B cell (primary cell): ENCODE data around the gene TSSK6.

Experiments used
- CTCF ChIP-seq: fragments of 200-600 bp; IDR thresholded peaks from one replicate; pipeline ENCODE4 v1.8.0; 2022; ENCODE audit warnings: antibody characterized with exemption, mild to moderate bottlenecking
- EZH2 ChIP-seq: IDR thresholded peaks from 2 replicates; pipeline ENCODE4 v1.6.1; 2012; ENCODE audit warnings: borderline replicate concordance, low read depth, mild to moderate bottlenecking, moderate library complexity, low read length; ENCODE audit not compliant: insufficient read depth, poor library complexity, severe bottlenecking

- no peak for TF ChIP-seq CTCF
- TF ChIP-seq EZH2 = no peak
Observed at GRCh38 chr19:19524053-19524452, 8.7 kb upstream of the TSSK6 start.
